Fibroblast of skin of left quadriceps (primary cell): Measurements from ENCODE around the gene MET.
"Not testable (repeated sequence)": the region's sequence is repeated elsewhere in the genome, so short reads cannot be mapped to it uniquely, and the experiment has no call there.

ENCODE experiments used
- DNase-seq, 2 experiments: peaks; one replicate each; pipeline ENCODE4 v3.0.0-alpha.2; 2013; ENCODE audit warnings: low read depth in 2 of 2

MET gene

GRCh38 chr7:116806046-116806944, 134.3 kb downstream of the MET start:
- no peak for DNase-seq

GRCh38 chr7:116807011-116807560, 135.1 kb downstream of the MET start:
- no peak for DNase-seq

GRCh38 chr7:116809636-116810266, 137.8 kb downstream of the MET start:
- peak in 1 of 2 experiments; percentile 30 for DNase-seq

GRCh38 chr7:116810267-116811116, 138.5 kb downstream of the MET start:
- DNase-seq, result no peak

- no peak for DNase-seq
Measured at GRCh38 chr7:116811768-116812167, 139.8 kb downstream of the MET start.

- DNase-seq, result no peak
Measured at GRCh38 chr7:116812860-116813259, 140.9 kb downstream of the MET start.

GRCh38 chr7:116813371-116813770, 141.4 kb downstream of the MET start:
- DNase-seq, result not testable (repeated sequence)

- no peak for DNase-seq
Measured at GRCh38 chr7:116815041-116815440, 143.0 kb downstream of the MET start.

- no peak for DNase-seq
Measured at GRCh38 chr7:116820149-116820548, 148.2 kb downstream of the MET start.

GRCh38 chr7:116821647-116822046, 149.7 kb downstream of the MET start:
- DNase-seq, result not testable (repeated sequence)

- no peak for DNase-seq
Measured at GRCh38 chr7:116824449-116824848, 152.5 kb downstream of the MET start.

- no peak for DNase-seq
Measured at GRCh38 chr7:116828281-116828680, 156.3 kb downstream of the MET start.

GRCh38 chr7:116829041-116829440, 157.0 kb downstream of the MET start:
- no peak for DNase-seq

- DNase-seq, result no peak
Measured at GRCh38 chr7:116829493-116829892, 157.5 kb downstream of the MET start.

- DNase-seq, result no peak
Measured at GRCh38 chr7:116832692-116833091, 160.7 kb downstream of the MET start.

- DNase-seq, result no peak
Measured at GRCh38 chr7:116834815-116835504, 163.0 kb downstream of the MET start.

- no peak for DNase-seq
Measured at GRCh38 chr7:116836048-116836447, 164.1 kb downstream of the MET start.

- DNase-seq, result no peak
Measured at GRCh38 chr7:116836911-116837310, 164.9 kb downstream of the MET start.

GRCh38 chr7:116837586-116837985, 165.6 kb downstream of the MET start:
- DNase-seq, result no peak

- DNase-seq, result no peak
Measured at GRCh38 chr7:116840256-116840655, 168.3 kb downstream of the MET start.

- no peak for DNase-seq
Measured at GRCh38 chr7:116842371-116842770, 170.4 kb downstream of the MET start.
